ENCODE data around the gene RPL27A.

RPL27A gene

GRCh38 chr11:8701891-8702597 is 19.5 kb downstream of the RPL27A start:
- no peak for DNase-seq

GRCh38 chr11:8702598-8702915 is 20.0 kb downstream of the RPL27A start:
- no peak for DNase-seq

GRCh38 chr11:8704136-8704535 is 21.5 kb downstream of the RPL27A start:
- no peak for DNase-seq

- no peak for DNase-seq
These were observed 22.6 kb downstream of the RPL27A start for GRCh38 chr11:8705146-8705545.

GRCh38 chr11:8706673-8707432 is 24.3 kb downstream of the RPL27A start:
- DNase-seq: no peak

- DNase-seq: no peak
These were observed 25.1 kb downstream of the RPL27A start for GRCh38 chr11:8707541-8708191.

- DNase-seq: peak; percentile 15
These were observed 26.5 kb downstream of the RPL27A start for GRCh38 chr11:8709002-8709672.

GRCh38 chr11:8709777-8710176 is 27.2 kb downstream of the RPL27A start:
- no peak for DNase-seq

- DNase-seq: no peak
These were observed 29.4 kb downstream of the RPL27A start for GRCh38 chr11:8711895-8712442.

GRCh38 chr11:8712506-8712905 is 29.9 kb downstream of the RPL27A start:
- DNase-seq: no peak

- no peak for DNase-seq
These were observed 31.3 kb downstream of the RPL27A start for GRCh38 chr11:8713760-8714454.

- no peak for DNase-seq
These were observed 32.1 kb downstream of the RPL27A start for GRCh38 chr11:8714622-8715225.

- DNase-seq: no peak
These were observed 32.9 kb downstream of the RPL27A start for GRCh38 chr11:8715501-8715900.

GRCh38 chr11:8717544-8717875 is 34.9 kb downstream of the RPL27A start:
- DNase-seq: no peak

GRCh38 chr11:8717876-8718753 is 35.5 kb downstream of the RPL27A start:
- DNase-seq: peak; percentile 86

GRCh38 chr11:8719211-8719649 is 36.6 kb downstream of the RPL27A start:
- peak; percentile 99 for DNase-seq

- no peak for DNase-seq
These were observed 37.1 kb downstream of the RPL27A start for GRCh38 chr11:8719721-8720120.

- DNase-seq: no peak
These were observed 37.8 kb downstream of the RPL27A start for GRCh38 chr11:8720352-8720751.

GRCh38 chr11:8720868-8721608 is 38.4 kb downstream of the RPL27A start:
- DNase-seq: no peak
